Measurements from ENCODE around the gene UBE2G1.

UBE2G1 gene

GRCh38 chr17:4272972-4273368 is 93.5 kb downstream of the UBE2G1 start:
- H3K27ac ChIP-seq = peak overlapping the region; percentile 75
- H3K36me3 ChIP-seq = peaks cover 27% of the 10 kb centered on the region
- H3K4me1 ChIP-seq (ENCODE audit: control insufficient read depth in 1 of 2, insufficient read depth in 1 of 2, low read depth in 1 of 2, low read length in 1 of 2) = peaks cover 19 to 20% of the 10 kb centered on the region in 2 experiments
- H3K27me3 ChIP-seq = no peaks in the 10 kb centered on the region
- TF ChIP-seq, protein P1, sequence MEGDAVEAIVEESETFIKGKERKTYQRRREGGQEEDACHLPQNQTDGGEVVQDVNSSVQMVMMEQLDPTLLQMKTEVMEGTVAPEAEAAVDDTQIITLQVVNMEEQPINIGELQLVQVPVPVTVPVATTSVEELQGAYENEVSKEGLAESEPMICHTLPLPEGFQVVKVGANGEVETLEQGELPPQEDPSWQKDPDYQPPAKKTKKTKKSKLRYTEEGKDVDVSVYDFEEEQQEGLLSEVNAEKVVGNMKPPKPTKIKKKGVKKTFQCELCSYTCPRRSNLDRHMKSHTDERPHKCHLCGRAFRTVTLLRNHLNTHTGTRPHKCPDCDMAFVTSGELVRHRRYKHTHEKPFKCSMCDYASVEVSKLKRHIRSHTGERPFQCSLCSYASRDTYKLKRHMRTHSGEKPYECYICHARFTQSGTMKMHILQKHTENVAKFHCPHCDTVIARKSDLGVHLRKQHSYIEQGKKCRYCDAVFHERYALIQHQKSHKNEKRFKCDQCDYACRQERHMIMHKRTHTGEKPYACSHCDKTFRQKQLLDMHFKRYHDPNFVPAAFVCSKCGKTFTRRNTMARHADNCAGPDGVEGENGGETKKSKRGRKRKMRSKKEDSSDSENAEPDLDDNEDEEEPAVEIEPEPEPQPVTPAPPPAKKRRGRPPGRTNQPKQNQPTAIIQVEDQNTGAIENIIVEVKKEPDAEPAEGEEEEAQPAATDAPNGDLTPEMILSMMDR (IDR thresholded peaks at IDR 0.05) = no peak
- H3K4me3 ChIP-seq (ENCODE audit: low read depth in 1 of 2, low read length in 1 of 2) = no peak overlapping the region
- H3K9me3 ChIP-seq = no peaks in the 10 kb centered on the region

GRCh38 chr17:4272213-4272971 is 94.1 kb downstream of the UBE2G1 start:
- Histone ChIP-seq H3K4me3 (ENCODE audit: low read depth in 1 of 2, low read length in 1 of 2) (no peak overlapping the region), H3K27ac (peak overlapping the region; percentile 75), H3K9me3 (no peaks in the 10 kb centered on the region), H3K4me1 (ENCODE audit: control insufficient read depth in 1 of 2, insufficient read depth in 1 of 2, low read depth in 1 of 2, low read length in 1 of 2) (peaks cover 19 to 20% of the 10 kb centered on the region in 2 experiments), H3K36me3 (peaks cover 27% of the 10 kb centered on the region), H3K27me3 (no peaks in the 10 kb centered on the region)
- TF ChIP-seq, protein P1 (IDR thresholded peaks at IDR 0.05) = no peak

DNA sequence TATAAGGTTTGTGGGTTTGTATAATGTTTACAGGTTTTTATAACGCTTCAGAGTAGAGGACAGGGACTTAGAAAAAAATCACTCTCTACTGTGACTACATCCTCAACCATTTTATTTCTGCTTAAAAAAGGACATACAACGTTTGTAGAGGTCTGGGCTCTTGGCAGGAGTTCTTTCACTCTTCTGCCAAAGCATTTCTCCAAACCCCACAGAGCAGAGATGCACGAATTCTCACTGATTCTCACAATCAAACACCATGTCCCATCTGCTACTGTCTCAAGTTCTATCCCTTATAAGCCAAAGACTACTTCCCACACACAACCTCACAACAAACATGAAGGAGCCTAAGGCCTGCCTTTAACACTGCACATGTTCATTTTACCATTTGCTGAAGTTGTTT is 95.7 kb downstream of the UBE2G1 start:
- Histone ChIP-seq H3K4me1 (ENCODE audit: control insufficient read depth in 1 of 2, insufficient read depth in 1 of 2, low read depth in 1 of 2, low read length in 1 of 2) (peaks cover 19 to 20% of the 10 kb centered on the region in 2 experiments), H3K27me3 (no peaks in the 10 kb centered on the region), H3K9me3 (no peaks in the 10 kb centered on the region), H3K4me3 (ENCODE audit: low read depth in 1 of 2, low read length in 1 of 2) (no peak overlapping the region), H3K36me3 (peaks cover 20% of the 10 kb centered on the region), H3K27ac (no peak overlapping the region)
- TF ChIP-seq, protein P1 (IDR thresholded peaks at IDR 0.05) = no peak

- Histone ChIP-seq H3K4me1 (ENCODE audit: control insufficient read depth in 1 of 2, insufficient read depth in 1 of 2, low read depth in 1 of 2, low read length in 1 of 2) (peaks cover 19 to 20% of the 10 kb centered on the region in 2 experiments), H3K27me3 (no peaks in the 10 kb centered on the region), H3K4me3 (ENCODE audit: low read depth in 1 of 2, low read length in 1 of 2) (no peak overlapping the region), H3K27ac (no peak overlapping the region), H3K9me3 (no peaks in the 10 kb centered on the region), H3K36me3 (peaks cover 20% of the 10 kb centered on the region)
- TF ChIP-seq, protein P1 (IDR thresholded peaks at IDR 0.05) = no peak
Observed at GRCh38 chr17:4269915-4270314, 96.6 kb downstream of the UBE2G1 start.

GRCh38 chr17:4267402-4267801 is 99.1 kb downstream of the UBE2G1 start:
- Histone ChIP-seq H3K4me3 (ENCODE audit: low read depth in 1 of 2, low read length in 1 of 2) (no peak overlapping the region), H3K4me1 (ENCODE audit: control insufficient read depth in 1 of 2, insufficient read depth in 1 of 2, low read depth in 1 of 2, low read length in 1 of 2) (peaks cover 22 to 24% of the 10 kb centered on the region in 2 experiments), H3K9me3 (no peaks in the 10 kb centered on the region), H3K27ac (no peak overlapping the region), H3K36me3 (peaks cover 20% of the 10 kb centered on the region), H3K27me3 (no peaks in the 10 kb centered on the region)
- TF ChIP-seq, protein P1 (IDR thresholded peaks at IDR 0.05) = no peak
